Adipose tissue (tissue), 3 donors: Measurements from ENCODE around the gene ZNF593OS. TPM values are rescaled to one million over a fixed set of nuclear protein-coding genes. Genes with fewer than 3 reads are reported as not detected.

ENCODE experiments used
- H3K27ac ChIP-seq: one replicate; pipeline ENCODE4 v1.5.1; 2013; ENCODE audit warnings: low read depth, low read length
- WGBS, 3 donors: extraction: QIAGEN DNeasy Blood & Tissue Kit; methylation state at CpG; one replicate each; pipeline ENCODE4 v1.1.7; 2013; 5-methylcytosine and 5-hydroxymethylcytosine counted together
- polyA plus RNA-seq, 3 donors: library from polyadenylated mRNA; stranded (reverse); fragments of 200-250 nt; gene quantifications; one replicate each; pipeline ENCODE4 v1.2.3, GENCODE V29; 2013
- donor health status: healthy with polysubstance abuse.
- donor health status: Bipolar disorder and iron deficiency.
- donor health status: healthy.

The ZNF593OS gene
- polyA plus RNA-seq, 3 donors: 0.32 to 0.61 TPM; not detected in 1

- no peak overlapping the region for H3K27ac ChIP-seq
- 45 to 66% (median 64%) methylated on average over 9 of the region's 9 CpGs for WGBS, 3 donors
Observed at GRCh38 chr1:26163684-26164035, 8.0 kb downstream of the ZNF593OS start.

- no peak overlapping the region for H3K27ac ChIP-seq
- 28 to 30% (median 30%) methylated on average over 21 of the region's 21 CpGs for WGBS, 3 donors
Observed at GRCh38 chr1:26162220-26162709, 9.4 kb downstream of the ZNF593OS start.

- H3K27ac ChIP-seq: no peak overlapping the region
- WGBS, 3 donors: 1 to 3% (median 3%) methylated on average over 68 to 98 of the region's 98 CpGs
Observed at GRCh38 chr1:26161415-26162219, 10.0 kb downstream of the ZNF593OS start.

- no peak overlapping the region for H3K27ac ChIP-seq
- 40 to 51% (median 49%) methylated on average over 18 of the region's 18 CpGs for WGBS, 3 donors
Observed at GRCh38 chr1:26160527-26161414, 10.9 kb downstream of the ZNF593OS start.

GRCh38 chr1:26159743-26160039 is 11.9 kb downstream of the ZNF593OS start:
- 66 to 78% (median 72%) methylated on average over 4 of the region's 4 CpGs for WGBS, 3 donors
- no peak overlapping the region for H3K27ac ChIP-seq

GRCh38 chr1:26158908-26159742 is 12.5 kb downstream of the ZNF593OS start, which contains the start of gene FAM110D:
FAM110D (plus strand) TSS chr1:26159079; CDS start chr1:26161292, 2,213 bp downstream.
- peak within 1 kb of the TSS; percentile 17 for H3K27ac ChIP-seq

GRCh38 chr1:26158271-26158907 is 13.2 kb downstream of the ZNF593OS start:
- WGBS, 3 donors: 81 to 83% (median 83%) methylated on average over 5 of the region's 5 CpGs
- no peak overlapping the region for H3K27ac ChIP-seq

More at GRCh38 chr1:26158908-26159742, 12.5 kb downstream of the ZNF593OS start, which contains the start of gene FAM110D:
- WGBS, 3 donors: 37 to 49% (median 47%) methylated on average over 6 of the region's 6 CpGs

- H3K27ac ChIP-seq: no peak overlapping the region
- WGBS, 3 donors: 25 to 37% (median 26%) methylated on average over 12 of the region's 12 CpGs
Observed at GRCh38 chr1:26156285-26157038, 15.2 kb downstream of the ZNF593OS start.

GRCh38 chr1:26155370-26156284 is 16.0 kb downstream of the ZNF593OS start:
- WGBS, 3 donors: 51 to 65% (median 51%) methylated on average over 21 of the region's 21 CpGs
- H3K27ac ChIP-seq: no peak overlapping the region

- 38 to 63% (median 39%) methylated on average over 9 of the region's 9 CpGs for WGBS, 3 donors
- H3K27ac ChIP-seq: no peak overlapping the region
Observed at GRCh38 chr1:26154750-26155149, 16.9 kb downstream of the ZNF593OS start.

GRCh38 chr1:26153966-26154532 is 17.6 kb downstream of the ZNF593OS start:
- 59 to 64% (median 61%) methylated on average over 5 of the region's 5 CpGs for WGBS, 3 donors
- no peak overlapping the region for H3K27ac ChIP-seq

- H3K27ac ChIP-seq: no peak overlapping the region
Observed at GRCh38 chr1:26148887-26149286, 22.7 kb downstream of the ZNF593OS start.

- WGBS, 3 donors: 45 to 53% (median 52%) methylated on average over 6 of the region's 6 CpGs
- H3K27ac ChIP-seq: no peak overlapping the region
Observed at GRCh38 chr1:26145960-26146294, 25.7 kb downstream of the ZNF593OS start.

GRCh38 chr1:26145041-26145959 is 26.3 kb downstream of the ZNF593OS start:
- H3K27ac ChIP-seq: no peak overlapping the region
- 25 to 28% (median 27%) methylated on average over 19 of the region's 19 CpGs for WGBS, 3 donors

GRCh38 chr1:26142159-26142558 is 29.5 kb downstream of the ZNF593OS start:
- WGBS, 3 donors: 82 to 84% (median 83%) methylated on average over 8 of the region's 8 CpGs
- no peak overlapping the region for H3K27ac ChIP-seq
